Kidney epithelial cell (primary cell): Measurements from ENCODE around the gene LYPD6. TPM values are rescaled to one million over a fixed set of nuclear protein-coding genes. Genes with fewer than 3 reads are reported as not detected.

Experiments
- DNase-seq: peaks from one replicate; pipeline ENCODE4 v3.0.0-alpha.2; 2010; ENCODE audit warnings: low read depth
- H3K27me3 ChIP-seq: 2 replicates; pipeline ENCODE4 v1.6.0; 2011; ENCODE audit warnings: low read length; ENCODE audit not compliant: control insufficient read depth, insufficient read depth
- H3K36me3 ChIP-seq: 2 replicates; pipeline ENCODE4 v1.5.1; 2011; ENCODE audit warnings: low read length; ENCODE audit not compliant: control insufficient read depth, insufficient read depth
- H3K4me3 ChIP-seq: 2 replicates; pipeline ENCODE4 v1.5.1; 2011; ENCODE audit warnings: low read depth, mild to moderate bottlenecking, control low read depth, low read length
- total RNA-seq: library from RNA; depleted of rRNA; stranded (reverse); fragments of >200 nt; gene quantifications from 2 replicates; pipeline ENCODE4 v1.2.3, GENCODE V29; 2015
- TF ChIP-seq, protein P1 (sequence below): IDR thresholded peaks from 2 replicates; pipeline ENCODE4 v1.5.1; 2011; ENCODE audit warnings: mild to moderate bottlenecking, moderate library complexity, low read length, control low read depth, inconsistent platforms; ENCODE audit not compliant: insufficient read depth, poor library complexity, severe bottlenecking

Gene LYPD6
- total RNA-seq, 1 donor from 2014 or later: 3.7 TPM

DNA sequence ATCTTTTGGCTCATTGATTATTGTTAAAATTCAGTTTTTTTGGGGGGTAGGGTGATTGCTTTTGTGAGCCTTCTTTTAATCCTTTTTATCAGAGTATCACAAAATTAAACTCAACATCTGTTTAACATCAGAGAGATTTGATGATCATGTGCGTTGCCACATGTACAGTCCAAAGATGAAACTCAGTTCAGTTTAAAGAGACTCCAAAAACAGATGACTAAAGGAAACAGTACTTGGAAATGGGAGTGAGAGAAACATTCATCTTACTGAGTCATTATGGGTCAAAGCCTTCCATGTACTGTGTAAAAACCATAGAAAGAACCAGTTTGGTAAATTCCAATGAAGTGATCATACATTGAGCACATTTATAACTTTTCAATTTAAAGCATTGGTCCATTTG, 53.0 kb downstream of the LYPD6 start:
- Histone ChIP-seq H3K36me3 (no peaks in the 10 kb centered on the region), H3K4me3 (no peak overlapping the region), H3K27me3 (no peaks in the 10 kb centered on the region)
- DNase-seq: no peak
- TF ChIP-seq, protein P1, sequence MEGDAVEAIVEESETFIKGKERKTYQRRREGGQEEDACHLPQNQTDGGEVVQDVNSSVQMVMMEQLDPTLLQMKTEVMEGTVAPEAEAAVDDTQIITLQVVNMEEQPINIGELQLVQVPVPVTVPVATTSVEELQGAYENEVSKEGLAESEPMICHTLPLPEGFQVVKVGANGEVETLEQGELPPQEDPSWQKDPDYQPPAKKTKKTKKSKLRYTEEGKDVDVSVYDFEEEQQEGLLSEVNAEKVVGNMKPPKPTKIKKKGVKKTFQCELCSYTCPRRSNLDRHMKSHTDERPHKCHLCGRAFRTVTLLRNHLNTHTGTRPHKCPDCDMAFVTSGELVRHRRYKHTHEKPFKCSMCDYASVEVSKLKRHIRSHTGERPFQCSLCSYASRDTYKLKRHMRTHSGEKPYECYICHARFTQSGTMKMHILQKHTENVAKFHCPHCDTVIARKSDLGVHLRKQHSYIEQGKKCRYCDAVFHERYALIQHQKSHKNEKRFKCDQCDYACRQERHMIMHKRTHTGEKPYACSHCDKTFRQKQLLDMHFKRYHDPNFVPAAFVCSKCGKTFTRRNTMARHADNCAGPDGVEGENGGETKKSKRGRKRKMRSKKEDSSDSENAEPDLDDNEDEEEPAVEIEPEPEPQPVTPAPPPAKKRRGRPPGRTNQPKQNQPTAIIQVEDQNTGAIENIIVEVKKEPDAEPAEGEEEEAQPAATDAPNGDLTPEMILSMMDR: no peak

DNA sequence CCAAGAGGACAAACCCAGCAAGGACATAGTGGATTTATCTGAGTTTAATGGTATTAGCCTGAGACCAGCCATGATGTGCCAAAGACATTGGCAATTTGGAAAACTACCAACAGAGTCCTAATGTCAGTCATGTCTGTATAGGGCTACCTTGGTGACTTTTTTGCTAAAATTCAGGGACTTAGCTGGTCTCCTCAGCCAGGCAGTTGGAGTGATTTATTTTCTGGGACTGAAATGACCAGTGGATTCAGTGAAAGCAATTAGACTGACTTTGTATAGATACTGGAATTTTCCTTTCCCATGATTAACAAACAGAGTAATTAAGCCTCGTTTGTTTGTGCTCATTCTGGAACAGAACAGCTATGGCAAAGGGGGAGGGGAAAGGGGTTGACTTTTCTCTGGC, 55.0 kb downstream of the LYPD6 start:
- no peak overlapping the region for H3K4me3 ChIP-seq
- no peaks in the 10 kb centered on the region for H3K36me3 ChIP-seq
- DNase-seq: no peak
- H3K27me3 ChIP-seq: no peaks in the 10 kb centered on the region
- TF ChIP-seq, protein P1: no peak

DNA sequence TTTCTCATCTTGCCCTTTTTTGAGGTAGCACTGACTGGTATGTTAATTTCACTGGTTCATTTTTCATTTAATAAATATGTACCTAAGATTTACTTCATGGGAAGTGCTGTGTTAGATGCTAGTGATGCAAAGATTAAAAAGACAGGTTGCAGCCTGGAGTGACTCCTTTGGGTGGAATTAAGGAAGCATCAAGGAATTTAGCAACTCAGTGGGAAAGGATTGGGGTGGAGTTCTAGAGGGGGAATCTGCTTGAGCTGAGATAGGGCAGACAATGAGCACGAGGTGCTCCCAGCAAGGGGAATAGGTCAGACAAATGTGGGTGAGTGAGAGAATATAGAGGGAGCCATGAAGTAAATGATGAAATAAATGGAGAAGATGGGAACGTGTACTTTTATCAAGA, 57.0 kb downstream of the LYPD6 start:
- no peaks in the 10 kb centered on the region for H3K36me3 ChIP-seq
- H3K4me3 ChIP-seq: no peak overlapping the region
- DNase-seq: no peak
- TF ChIP-seq, protein P1: no peak
- no peaks in the 10 kb centered on the region for H3K27me3 ChIP-seq

DNA sequence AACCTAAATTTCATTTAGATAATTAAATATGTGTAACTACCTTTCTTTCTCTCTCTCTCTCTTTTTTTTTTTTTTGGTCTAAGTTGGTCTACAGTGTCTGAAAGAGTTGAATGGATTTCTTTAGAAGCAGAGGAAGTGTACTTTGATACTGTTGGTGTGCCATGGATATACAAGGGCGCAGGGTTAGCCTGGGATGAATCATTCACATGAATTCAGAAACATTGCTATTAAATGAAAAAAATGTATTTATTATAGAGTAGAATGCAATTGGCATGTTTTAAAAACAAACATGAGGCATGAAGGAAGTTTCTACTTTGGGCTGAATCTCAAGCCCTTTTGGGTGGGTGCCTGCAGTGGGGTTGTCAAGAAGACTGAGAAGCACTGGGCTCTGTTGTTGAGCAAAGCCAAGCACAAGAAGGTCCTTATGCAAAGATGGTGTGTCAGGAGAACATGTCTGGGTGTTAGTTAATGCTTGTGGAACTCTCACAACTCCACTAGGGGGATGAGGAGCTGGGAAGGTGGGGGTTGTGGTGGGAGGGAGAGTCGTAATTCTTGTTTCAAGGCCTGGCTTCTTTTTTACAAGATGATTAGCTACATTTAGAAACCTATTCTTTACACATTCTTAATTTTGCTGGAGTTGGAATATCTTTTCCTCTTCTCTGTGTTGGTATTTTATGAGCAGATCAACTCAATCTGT, 57.9 kb downstream of the LYPD6 start:
- Histone ChIP-seq H3K27me3 (no peaks in the 10 kb centered on the region), H3K36me3 (no peaks in the 10 kb centered on the region), H3K4me3 (no peak overlapping the region)
- no peak for DNase-seq
- TF ChIP-seq, protein P1: peak; percentile 29

DNA sequence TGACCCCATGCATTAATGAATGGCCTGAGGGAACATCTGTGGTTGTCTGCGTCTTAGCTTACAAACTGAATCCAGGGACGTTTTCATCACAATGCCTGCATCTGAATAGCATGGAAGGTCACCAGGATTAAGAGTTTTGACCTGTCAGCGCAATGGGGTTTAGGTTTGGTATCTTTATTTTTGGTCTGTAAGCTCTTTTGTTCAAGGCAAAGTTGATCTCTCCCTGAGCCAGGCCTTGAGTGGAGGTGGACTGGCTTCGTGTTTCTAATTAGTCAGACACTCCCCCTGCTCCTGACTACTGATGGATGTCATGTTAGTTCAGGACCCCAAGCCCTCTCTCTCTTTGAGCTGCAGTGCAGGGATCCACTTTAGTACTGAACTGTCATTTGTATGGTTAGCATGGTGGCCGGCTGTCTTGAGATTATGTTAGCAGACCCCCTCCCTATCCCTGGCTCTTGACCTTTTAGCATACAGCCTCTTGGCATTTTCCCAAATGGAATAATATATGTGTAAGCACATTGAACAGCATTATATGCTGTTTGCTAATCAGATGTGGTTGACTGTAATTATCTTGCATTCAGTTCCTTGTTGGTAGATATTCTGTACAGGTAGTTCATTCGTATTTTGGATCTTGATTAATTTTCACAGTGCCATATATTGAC, 59.2 kb downstream of the LYPD6 start:
- TF ChIP-seq, protein P1: no peak
- Histone ChIP-seq H3K27me3 (no peaks in the 10 kb centered on the region), H3K4me3 (no peak overlapping the region), H3K36me3 (no peaks in the 10 kb centered on the region)
- no peak for DNase-seq
